B cell (primary cell): ENCODE data around the gene KCNH5.

ENCODE experiments used
- EZH2 ChIP-seq: IDR thresholded peaks from 2 replicates; pipeline ENCODE4 v1.6.1; 2012; ENCODE audit warnings: borderline replicate concordance, low read depth, mild to moderate bottlenecking, moderate library complexity, low read length; ENCODE audit not compliant: insufficient read depth, poor library complexity, severe bottlenecking
- TF ChIP-seq, protein P1 (sequence below): fragments of 200-600 bp; IDR thresholded peaks from one replicate; pipeline ENCODE4 v1.8.0; 2022; ENCODE audit warnings: antibody characterized with exemption, mild to moderate bottlenecking

DNA sequence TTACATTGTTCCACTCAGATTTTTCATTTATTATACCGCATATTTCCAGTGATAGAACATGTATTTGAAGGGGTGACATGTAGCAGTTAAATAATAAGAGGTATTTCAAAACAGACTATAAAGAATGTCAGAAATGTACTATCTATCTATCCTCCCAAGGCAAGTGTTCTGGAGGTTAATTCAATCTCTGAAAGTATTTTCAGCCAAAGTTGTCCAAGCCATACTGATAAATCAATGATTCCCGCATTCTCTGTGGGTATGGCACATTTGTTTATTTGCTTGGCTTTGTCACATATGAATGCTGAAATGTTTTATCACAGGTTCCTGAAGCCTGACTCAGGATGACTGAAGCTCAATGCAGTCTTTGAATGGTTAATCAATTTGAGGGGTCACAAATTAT is 35.8 kb downstream of the KCNH5 start:
- TF ChIP-seq, protein P1, sequence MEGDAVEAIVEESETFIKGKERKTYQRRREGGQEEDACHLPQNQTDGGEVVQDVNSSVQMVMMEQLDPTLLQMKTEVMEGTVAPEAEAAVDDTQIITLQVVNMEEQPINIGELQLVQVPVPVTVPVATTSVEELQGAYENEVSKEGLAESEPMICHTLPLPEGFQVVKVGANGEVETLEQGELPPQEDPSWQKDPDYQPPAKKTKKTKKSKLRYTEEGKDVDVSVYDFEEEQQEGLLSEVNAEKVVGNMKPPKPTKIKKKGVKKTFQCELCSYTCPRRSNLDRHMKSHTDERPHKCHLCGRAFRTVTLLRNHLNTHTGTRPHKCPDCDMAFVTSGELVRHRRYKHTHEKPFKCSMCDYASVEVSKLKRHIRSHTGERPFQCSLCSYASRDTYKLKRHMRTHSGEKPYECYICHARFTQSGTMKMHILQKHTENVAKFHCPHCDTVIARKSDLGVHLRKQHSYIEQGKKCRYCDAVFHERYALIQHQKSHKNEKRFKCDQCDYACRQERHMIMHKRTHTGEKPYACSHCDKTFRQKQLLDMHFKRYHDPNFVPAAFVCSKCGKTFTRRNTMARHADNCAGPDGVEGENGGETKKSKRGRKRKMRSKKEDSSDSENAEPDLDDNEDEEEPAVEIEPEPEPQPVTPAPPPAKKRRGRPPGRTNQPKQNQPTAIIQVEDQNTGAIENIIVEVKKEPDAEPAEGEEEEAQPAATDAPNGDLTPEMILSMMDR, result no peak
- no peak for TF ChIP-seq EZH2
